WTC11 (cell line): Measurements from ENCODE around the gene COL5A1. TPM values are rescaled to one million over a fixed set of nuclear protein-coding genes. Genes with fewer than 3 reads are reported as not detected.

Source experiments
- ATAC-seq: fragments of 200-7000 bp; cut with Tn5 transposase; 2 replicates; pipeline ENCODE4 v1.10.0; 2021; ENCODE audit warnings: mild to moderate bottlenecking, moderate library complexity
- CTCF ChIA-PET: fragments of 300-600 bp; sonication (Branson Sonifier 250); formaldehyde crosslinking; loops from one replicate; lab custom pipeline; 2021; ENCODE audit warnings: antibody characterized with exemption; lab: Charles Lee
- POLR2A ChIA-PET: fragments of 350-600 bp; sonication (Branson Sonifier 250); formaldehyde crosslinking; loops from one replicate; lab custom pipeline; 2021; ENCODE audit warnings: antibody characterized with exemption; lab: Charles Lee
- DNase-seq: peaks from one replicate; pipeline ENCODE4 v3.0.0; 2021; ENCODE audit warnings: low spot score
- H3K27ac Mint-ChIP-seq: 2 replicates; pipeline ENCODE4 v1.8.0; 2021; ENCODE audit warnings: mixed read lengths
- H3K27me3 Mint-ChIP-seq: 2 replicates; pipeline ENCODE4 v1.8.0; 2021; ENCODE audit warnings: low read depth, mild to moderate bottlenecking, moderate library complexity, mixed read lengths
- H3K36me3 Mint-ChIP-seq: 2 replicates; pipeline ENCODE4 v1.8.0; 2021; ENCODE audit warnings: mixed read lengths
- H3K4me1 Mint-ChIP-seq: 2 replicates; pipeline ENCODE4 v1.8.0; 2022; ENCODE audit warnings: mixed read lengths
- H3K4me3 Mint-ChIP-seq: 2 replicates; pipeline ENCODE4 v1.8.0; 2021; ENCODE audit warnings: mild to moderate bottlenecking, moderate library complexity, mixed read lengths
- H3K9me3 Mint-ChIP-seq: 2 replicates; pipeline ENCODE4 v1.8.0; 2021; ENCODE audit warnings: mixed read lengths
- AR ChIP-seq: fragments of 250-450 bp; sonication (Bioruptor Pico); IDR thresholded peaks from 2 replicates; pipeline ENCODE4 v1.9.0; 2021; ENCODE audit warnings: mild to moderate bottlenecking
- ATF1 ChIP-seq: sonication (generic); formaldehyde crosslinking; IDR thresholded peaks from 2 replicates; pipeline ENCODE4 v1.8.1; 2023; ENCODE audit warnings: mild to moderate bottlenecking, moderate library complexity, missing genetic modification reagents
- ATF6 ChIP-seq: sonication (generic); formaldehyde crosslinking; IDR thresholded peaks from 2 replicates; pipeline ENCODE4 v1.8.1; 2023; ENCODE audit warnings: mild to moderate bottlenecking, missing genetic modification reagents
- CDX4 ChIP-seq: fragments of 250-450 bp; sonication (Bioruptor Pico); IDR thresholded peaks from 2 replicates; pipeline ENCODE4 v1.9.0; 2021; ENCODE audit warnings: moderate library complexity, mild to moderate bottlenecking, inconsistent platforms, borderline replicate concordance
- ETV6 ChIP-seq: sonication (generic); formaldehyde crosslinking; IDR thresholded peaks from 2 replicates; pipeline ENCODE4 v1.8.1; 2022; ENCODE audit warnings: mild to moderate bottlenecking, missing genetic modification reagents
- GABPB1 ChIP-seq: sonication (generic); formaldehyde crosslinking; IDR thresholded peaks from 2 replicates; pipeline ENCODE4 v1.8.1; 2023; ENCODE audit warnings: mild to moderate bottlenecking, missing genetic modification reagents
- GTF2I ChIP-seq: fragments of 250-450 bp; sonication (Bioruptor Pico); conservative IDR thresholded peaks from 2 replicates; pipeline ENCODE4 v1.4.0; 2021; ENCODE audit warnings: mild to moderate bottlenecking
- HMGXB4 ChIP-seq: sonication (generic); formaldehyde crosslinking; IDR thresholded peaks from 2 replicates; pipeline ENCODE4 v1.8.1; 2023; ENCODE audit warnings: mild to moderate bottlenecking, moderate library complexity, missing genetic modification reagents
- JAZF1 ChIP-seq: fragments of 250-450 bp; sonication (Bioruptor Pico); IDR thresholded peaks from 2 replicates; pipeline ENCODE4 v1.9.0; 2021; ENCODE audit warnings: moderate library complexity, mild to moderate bottlenecking, inconsistent platforms
- MAX ChIP-seq: sonication (generic); formaldehyde crosslinking; IDR thresholded peaks from 2 replicates; pipeline ENCODE4 v1.8.0; 2022; ENCODE audit warnings: mild to moderate bottlenecking, missing genetic modification reagents
- NFATC4 ChIP-seq: fragments of 250-450 bp; sonication (Bioruptor Pico); IDR thresholded peaks from 2 replicates; pipeline ENCODE4 v1.9.0; 2021; ENCODE audit warnings: mild to moderate bottlenecking
- NFE2L1 ChIP-seq: sonication (generic); formaldehyde crosslinking; IDR thresholded peaks from 2 replicates; pipeline ENCODE4 v1.8.1; 2023; ENCODE audit warnings: missing genetic modification reagents
- NFYB ChIP-seq: sonication (generic); formaldehyde crosslinking; conservative IDR thresholded peaks from 2 replicates; pipeline ENCODE4 v1.8.0; 2022; ENCODE audit warnings: low read depth, missing genetic modification reagents
- NR1H2 ChIP-seq: sonication (generic); formaldehyde crosslinking; IDR thresholded peaks from 2 replicates; pipeline ENCODE4 v1.9.0; 2021; ENCODE audit warnings: mild to moderate bottlenecking, moderate library complexity, missing genetic modification reagents
- PRRX2 ChIP-seq: fragments of 250-450 bp; sonication (Bioruptor Pico); IDR thresholded peaks from 2 replicates; pipeline ENCODE4 v1.8.0; 2021; ENCODE audit warnings: mild to moderate bottlenecking
- RORB ChIP-seq: fragments of 250-450 bp; sonication (Bioruptor Pico); IDR thresholded peaks from 2 replicates; pipeline ENCODE4 v1.9.0; 2021; ENCODE audit warnings: mild to moderate bottlenecking
- SMAD3 ChIP-seq: sonication (generic); formaldehyde crosslinking; IDR thresholded peaks from 2 replicates; pipeline ENCODE4 v1.8.0; 2022; ENCODE audit warnings: missing genetic modification reagents, mild to moderate bottlenecking, borderline replicate concordance
- TEAD4 ChIP-seq: sonication (generic); formaldehyde crosslinking; IDR thresholded peaks from 2 replicates; pipeline ENCODE4 v1.8.0; 2022; ENCODE audit warnings: mild to moderate bottlenecking, missing genetic modification reagents
- USF2 ChIP-seq: sonication (generic); formaldehyde crosslinking; IDR thresholded peaks from 2 replicates; pipeline ENCODE4 v1.8.1; 2023; ENCODE audit warnings: mild to moderate bottlenecking, missing genetic modification reagents, moderate library complexity
- ZNF121 ChIP-seq: sonication (generic); formaldehyde crosslinking; IDR thresholded peaks from 2 replicates; pipeline ENCODE4 v1.8.0; 2023; ENCODE audit warnings: missing genetic modification reagents
- ZNF138 ChIP-seq: sonication (generic); formaldehyde crosslinking; conservative IDR thresholded peaks from 2 replicates; pipeline ENCODE4 v1.8.1; 2022; ENCODE audit warnings: mild to moderate bottlenecking, moderate library complexity, missing genetic modification reagents
- ZNF219 ChIP-seq: sonication (generic); formaldehyde crosslinking; IDR thresholded peaks from 2 replicates; pipeline ENCODE4 v1.8.0; 2023; ENCODE audit warnings: missing genetic modification reagents, mild to moderate bottlenecking, borderline replicate concordance
- ZNF263 ChIP-seq: sonication (generic); formaldehyde crosslinking; IDR thresholded peaks from 2 replicates; pipeline ENCODE4 v1.8.1; 2022; ENCODE audit warnings: low read depth, mild to moderate bottlenecking, moderate library complexity, missing genetic modification reagents
- ZNF396 ChIP-seq: fragments of 250-450 bp; sonication (Bioruptor Pico); IDR thresholded peaks from 2 replicates; pipeline ENCODE4 v1.8.0; 2021; ENCODE audit warnings: mild to moderate bottlenecking, moderate library complexity, borderline replicate concordance
- total RNA-seq: library from RNA; stranded (reverse); gene quantifications from 3 replicates; pipeline ENCODE4 v1.2.3, GENCODE V29; 2021

The COL5A1 gene
- total RNA-seq, 1 experiment from 2014 or later, result 13.5 TPM

- H3K4me3 Mint-ChIP-seq, result no peak overlapping the region
- no peak for ATAC-seq
- 0 out of 2 replicates have a peak, but pooled peaks cover 2% of the 10 kb centered on the region for H3K36me3 Mint-ChIP-seq
- no peaks in the 10 kb centered on the region for H3K4me1 Mint-ChIP-seq
- H3K27ac Mint-ChIP-seq, result no peak overlapping the region
- H3K9me3 Mint-ChIP-seq, result peaks cover 18% of the 10 kb centered on the region
- H3K27me3 Mint-ChIP-seq, result no peaks in the 10 kb centered on the region
- CTCF ChIA-PET, result no interaction called here
- TF ChIP-seq NFE2L1 (CRISPR knock-in tag) (no peak), GTF2I (no peak), ZNF263 (no peak), USF2 (no peak), GABPB1 (no peak), NR1H2 (CRISPR knock-in tag) (no peak)
- POLR2A ChIA-PET, result no interaction called here
- no peak for DNase-seq
These were observed 221.8 kb downstream of the COL5A1 start for GRCh38 chr9:134863306-134863902.

GRCh38 chr9:134863941-134864820 is 222.6 kb downstream of the COL5A1 start:
- DNase-seq (no peak), ATAC-seq (no peak)
- TF ChIP-seq TEAD4 (CRISPR knock-in tag), result no peak
- no peak for TF ChIP-seq AR
- no peak for TF ChIP-seq GABPB1
- TF ChIP-seq SMAD3, result no peak
- no peak for TF ChIP-seq ZNF121 (CRISPR knock-in tag)
- no peak for TF ChIP-seq ATF1 (CRISPR knock-in tag)
- no peak for TF ChIP-seq ZNF396
- no peaks in the 10 kb centered on the region for H3K4me1 Mint-ChIP-seq
- CTCF ChIA-PET, result no interaction called here
- H3K9me3 Mint-ChIP-seq, result peaks cover 15% of the 10 kb centered on the region
- POLR2A ChIA-PET, result no interaction called here
- H3K27ac Mint-ChIP-seq, result no peak overlapping the region
- no peak overlapping the region for H3K4me3 Mint-ChIP-seq
- no peaks in the 10 kb centered on the region for H3K27me3 Mint-ChIP-seq
- 0 out of 2 replicates have a peak, but pooled peaks cover 2% of the 10 kb centered on the region for H3K36me3 Mint-ChIP-seq

GRCh38 chr9:134864821-134865190 is 223.2 kb downstream of the COL5A1 start:
- Mint-ChIP-seq H3K27ac (no peak overlapping the region), H3K9me3 (peaks cover 13% of the 10 kb centered on the region), H3K36me3 (0 out of 2 replicates have a peak, but pooled peaks cover 2% of the 10 kb centered on the region), H3K4me1 (no peaks in the 10 kb centered on the region), H3K27me3 (no peaks in the 10 kb centered on the region), H3K4me3 (no peak overlapping the region)
- ChIA-PET CTCF (no interaction called here), POLR2A (no interaction called here)
- no peak for DNase-seq
- no peak for ATAC-seq
- TF ChIP-seq CDX4 (CRISPR knock-in tag) (no peak), ZNF138 (CRISPR knock-in tag) (no peak), USF2 (no peak), ZNF263 (no peak), ZNF219 (no peak), PRRX2 (no peak), HMGXB4 (CRISPR knock-in tag) (no peak), NFATC4 (CRISPR knock-in tag) (no peak), JAZF1 (no peak), ETV6 (CRISPR knock-in tag) (no peak), RORB (no peak), MAX (no peak), NFYB (no peak), ATF6 (CRISPR knock-in tag) (no peak)
